Nucleus accumbens (tissue), 56 donors: ENCODE data around the gene HEATR5B.
"Not testable (repeated sequence)": the region's sequence is repeated elsewhere in the genome, so short reads cannot be mapped to it uniquely, and the experiment has no call there.

ENCODE experiments used
- DNase-seq, 56 donors: peaks; one replicate each; lab custom pipeline; 2025; lab: John Stamatoyannopoulos, UW

The HEATR5B gene

DNA sequence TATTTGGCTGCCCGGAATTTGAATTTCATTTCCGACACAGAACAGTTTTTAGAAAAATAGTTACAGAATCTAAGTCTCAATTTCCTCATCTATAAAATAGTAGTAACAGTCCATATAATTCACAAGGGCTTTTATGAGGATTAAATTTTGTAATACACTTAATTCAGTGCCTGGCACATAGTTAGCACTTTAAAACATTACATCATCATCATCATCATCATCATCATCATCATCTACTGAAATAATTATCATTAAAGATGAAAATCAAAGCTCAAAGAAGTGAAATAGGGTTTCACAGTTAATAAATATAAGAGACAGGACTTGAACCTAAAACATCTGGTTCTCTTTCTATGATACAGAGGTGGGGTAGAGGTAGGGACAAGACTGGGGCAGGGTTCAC lies 13.2 kb downstream of the HEATR5B start:
- DNase-seq: no peak

DNA sequence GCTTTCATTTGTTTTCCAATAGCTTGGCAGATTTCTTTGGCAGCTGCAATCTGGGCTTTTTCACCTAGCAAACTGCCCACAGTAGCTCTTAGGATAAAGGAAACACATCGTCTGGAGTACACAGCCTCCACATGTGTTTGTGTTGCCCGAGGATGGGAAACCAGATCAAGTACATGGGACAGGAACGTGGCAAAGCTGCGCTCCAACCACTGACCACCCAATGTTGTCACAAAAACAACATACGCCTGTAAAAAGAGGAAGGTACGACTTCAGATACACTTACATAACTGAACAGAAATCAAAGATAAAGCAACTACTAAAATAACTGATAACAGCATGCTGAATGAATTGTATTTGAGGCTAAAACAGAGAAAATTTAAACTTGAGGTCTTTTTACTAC lies 15.5 kb downstream of the HEATR5B start:
- DNase-seq: peak in 6 of 56 donors; percentile 1 to 6 (median 2)

DNA sequence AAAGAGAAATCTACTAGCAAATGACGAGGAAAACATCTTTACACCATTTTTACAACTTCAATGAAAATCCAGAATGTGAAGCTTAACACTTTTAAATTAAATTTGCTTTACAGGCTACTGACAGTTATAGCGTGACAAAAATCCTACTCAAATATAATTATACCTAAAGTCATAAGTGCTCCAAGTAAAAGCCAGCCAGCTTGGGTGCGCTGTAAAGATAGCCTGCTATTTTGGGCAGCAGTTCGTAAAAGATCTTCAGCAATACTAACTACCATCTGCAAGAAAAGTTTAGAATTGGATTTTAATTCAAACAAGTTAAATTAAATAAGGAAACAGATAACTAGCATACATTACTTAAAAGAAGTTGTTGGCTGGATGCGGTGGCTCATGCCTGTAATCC lies 22.4 kb downstream of the HEATR5B start:
- no peak for DNase-seq

DNA sequence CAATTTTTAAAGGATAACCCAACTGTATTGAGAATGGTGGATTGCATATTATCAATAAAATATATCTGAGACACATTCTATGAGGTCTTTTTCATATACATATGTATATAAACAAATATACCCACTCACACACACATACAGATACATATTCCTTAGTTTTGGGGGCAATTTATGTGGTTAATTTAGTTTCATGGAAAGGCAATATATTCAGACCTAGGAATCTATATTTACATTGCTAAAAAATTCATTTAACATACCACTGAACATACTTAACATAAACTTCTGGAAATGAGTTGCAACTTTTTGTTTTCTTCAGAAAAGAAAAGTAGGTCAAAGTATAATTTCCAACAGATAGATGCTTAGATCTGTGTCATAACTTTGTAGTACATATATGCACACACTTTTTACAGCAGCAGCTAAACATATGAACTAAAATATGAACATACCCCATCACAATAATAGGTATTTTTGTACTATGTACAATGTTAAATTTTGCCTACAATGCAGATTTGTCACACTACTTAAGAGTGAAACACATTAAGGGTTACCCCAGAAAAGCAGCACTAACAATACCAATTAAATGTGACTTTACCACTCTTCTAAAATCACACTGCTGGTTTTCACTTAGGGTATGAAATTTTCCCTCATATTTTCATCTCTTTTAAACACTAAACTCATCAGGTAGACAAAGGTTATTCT lies 23.0 kb downstream of the HEATR5B start:
- no peak for DNase-seq

DNA sequence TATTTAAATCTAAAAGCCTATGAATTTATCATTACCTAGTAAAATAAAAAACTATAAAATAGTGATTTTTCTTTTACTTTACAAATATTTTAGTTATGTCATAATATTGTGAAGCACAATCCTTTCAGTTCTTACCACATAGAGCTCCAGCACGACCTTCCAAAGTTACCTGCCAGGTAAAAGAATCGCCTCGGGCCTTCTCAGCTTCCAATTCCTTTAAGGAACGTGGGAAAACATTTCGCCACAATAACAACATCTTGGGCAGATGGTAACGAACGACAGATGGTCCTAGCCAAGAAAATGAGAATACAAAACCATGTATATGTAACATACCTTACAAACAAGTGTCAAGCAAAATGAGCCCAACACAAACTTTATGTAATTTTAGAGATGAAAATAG lies 23.7 kb downstream of the HEATR5B start:
- no peak for DNase-seq

DNA sequence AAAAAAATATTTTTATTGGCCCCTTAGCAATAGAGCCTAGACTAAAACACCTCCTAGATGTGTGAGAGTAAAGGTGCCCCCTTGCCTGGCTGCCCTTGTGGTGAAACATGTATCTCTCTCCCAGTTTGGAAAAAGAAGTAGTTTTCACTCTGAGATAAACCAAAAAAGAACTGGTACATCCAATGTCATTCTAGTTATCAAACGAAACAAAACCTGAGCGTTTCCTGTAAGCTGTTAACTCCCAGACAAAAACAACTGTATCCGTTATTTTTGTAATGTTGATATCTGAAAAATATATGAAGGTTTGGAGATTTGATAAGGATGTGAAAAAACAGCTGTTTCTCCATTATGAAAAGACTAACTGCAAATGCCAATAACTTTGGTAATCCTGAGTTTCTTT lies 24.3 kb downstream of the HEATR5B start:
- DNase-seq: no peak

DNA sequence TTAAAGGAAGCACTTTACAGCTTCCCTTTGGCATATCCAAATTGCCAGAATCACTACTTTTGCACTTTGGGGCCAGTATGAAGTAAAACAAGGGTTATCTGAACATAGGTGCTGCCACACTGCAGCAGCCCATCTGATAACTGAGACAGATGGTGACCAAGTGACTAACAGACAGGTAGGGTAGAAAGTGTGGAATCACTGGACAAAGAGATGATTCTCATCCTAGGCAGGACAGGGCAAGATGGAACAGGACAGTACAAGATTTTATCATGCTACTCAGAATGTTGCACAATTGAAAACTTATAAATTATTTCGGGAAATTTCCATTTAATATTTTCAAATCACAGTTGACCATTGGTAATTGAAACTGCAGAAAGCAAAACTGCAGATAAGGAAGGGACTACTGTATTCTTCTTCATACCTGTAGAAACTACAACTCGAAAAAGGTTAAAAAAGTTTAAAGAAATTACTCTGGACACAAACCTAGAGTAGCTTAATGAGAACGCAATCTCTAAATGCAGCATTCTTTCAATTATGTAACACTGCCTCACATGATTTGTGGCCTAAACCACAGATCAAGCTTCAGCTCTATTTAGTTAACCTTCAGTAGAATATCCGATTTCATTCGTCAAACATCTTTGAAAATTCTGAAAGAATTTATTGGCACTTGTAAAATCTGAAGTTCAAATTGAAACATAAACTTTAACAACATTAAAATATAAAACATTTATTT lies 31.4 kb downstream of the HEATR5B start:
- no peak for DNase-seq

DNA sequence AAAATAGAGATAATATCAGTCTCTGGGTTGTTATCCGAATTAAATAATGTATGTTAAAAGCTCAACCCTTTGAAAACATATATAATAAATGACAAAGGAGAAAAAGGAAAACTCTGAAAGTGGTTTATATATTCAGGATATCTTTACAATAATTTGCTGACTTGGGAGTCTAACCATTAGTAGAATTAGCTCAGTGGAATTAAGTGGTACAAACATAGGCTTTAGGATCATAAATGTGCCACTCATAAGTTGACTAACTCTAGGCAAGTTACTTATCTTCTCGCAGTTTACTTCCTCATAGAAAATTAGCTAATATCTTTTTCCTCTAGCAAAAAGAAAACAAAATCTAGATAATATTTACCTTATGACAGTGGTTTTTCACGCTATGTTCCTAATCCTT lies 44.6 kb downstream of the HEATR5B start:
- no peak for DNase-seq

DNA sequence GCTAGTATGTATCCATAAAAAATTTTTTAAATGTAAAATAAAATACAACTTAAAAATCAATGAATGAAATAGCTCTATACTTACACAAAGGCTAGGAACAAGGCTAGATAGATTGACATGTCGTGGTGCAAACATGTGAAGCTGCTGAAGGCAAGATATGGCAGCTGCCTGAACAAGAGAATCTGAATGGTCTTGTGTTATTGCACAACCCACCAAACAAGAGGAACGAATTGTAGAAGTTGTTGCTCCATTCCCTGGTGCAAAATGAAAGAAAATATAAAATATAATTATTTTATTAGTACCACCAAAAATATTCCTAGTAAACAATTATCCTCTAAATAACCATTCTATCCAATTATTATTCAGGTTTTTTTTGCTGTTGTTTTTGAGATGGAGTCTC lies 46.4 kb downstream of the HEATR5B start:
- no peak for DNase-seq

DNA sequence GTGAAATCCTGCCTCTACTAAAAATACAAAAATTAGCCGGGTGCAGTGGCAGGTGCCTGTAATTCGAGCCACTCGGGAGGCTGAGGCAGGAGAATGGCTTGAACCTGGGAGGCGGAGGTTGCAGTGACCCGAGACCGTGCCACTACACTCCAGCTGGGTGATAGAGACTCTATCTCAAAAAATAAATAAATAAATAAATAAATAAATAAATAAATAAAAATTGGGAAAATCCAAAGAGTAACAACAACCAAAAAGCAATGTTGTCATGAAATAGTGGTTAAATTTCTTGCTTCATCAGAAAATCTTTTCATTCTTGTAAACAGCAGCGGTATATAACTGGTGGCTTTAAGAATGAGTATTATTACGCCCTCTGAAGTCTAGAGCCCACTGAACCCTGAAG lies 54.4 kb downstream of the HEATR5B start:
- DNase-seq: no peak

DNA sequence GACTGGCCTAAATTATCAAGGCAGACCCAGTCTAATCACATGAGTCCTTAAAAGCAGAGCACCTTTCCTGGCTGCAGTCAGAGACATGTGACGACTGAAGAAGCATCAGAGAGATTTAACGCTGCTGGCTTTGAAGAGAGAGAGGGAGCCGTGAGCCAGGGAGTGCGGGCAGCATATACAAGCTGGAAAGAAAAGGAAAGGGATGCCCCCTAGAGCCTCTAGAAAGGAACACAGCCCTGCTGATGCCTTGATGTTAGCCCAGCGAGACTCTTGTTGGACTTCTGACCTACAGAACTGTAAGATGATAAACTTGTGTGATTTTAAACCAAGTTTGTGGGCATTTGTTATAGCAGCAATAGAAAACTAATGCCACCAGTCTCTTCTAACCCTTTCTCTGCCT lies 58.1 kb downstream of the HEATR5B start:
- no peak for DNase-seq

DNA sequence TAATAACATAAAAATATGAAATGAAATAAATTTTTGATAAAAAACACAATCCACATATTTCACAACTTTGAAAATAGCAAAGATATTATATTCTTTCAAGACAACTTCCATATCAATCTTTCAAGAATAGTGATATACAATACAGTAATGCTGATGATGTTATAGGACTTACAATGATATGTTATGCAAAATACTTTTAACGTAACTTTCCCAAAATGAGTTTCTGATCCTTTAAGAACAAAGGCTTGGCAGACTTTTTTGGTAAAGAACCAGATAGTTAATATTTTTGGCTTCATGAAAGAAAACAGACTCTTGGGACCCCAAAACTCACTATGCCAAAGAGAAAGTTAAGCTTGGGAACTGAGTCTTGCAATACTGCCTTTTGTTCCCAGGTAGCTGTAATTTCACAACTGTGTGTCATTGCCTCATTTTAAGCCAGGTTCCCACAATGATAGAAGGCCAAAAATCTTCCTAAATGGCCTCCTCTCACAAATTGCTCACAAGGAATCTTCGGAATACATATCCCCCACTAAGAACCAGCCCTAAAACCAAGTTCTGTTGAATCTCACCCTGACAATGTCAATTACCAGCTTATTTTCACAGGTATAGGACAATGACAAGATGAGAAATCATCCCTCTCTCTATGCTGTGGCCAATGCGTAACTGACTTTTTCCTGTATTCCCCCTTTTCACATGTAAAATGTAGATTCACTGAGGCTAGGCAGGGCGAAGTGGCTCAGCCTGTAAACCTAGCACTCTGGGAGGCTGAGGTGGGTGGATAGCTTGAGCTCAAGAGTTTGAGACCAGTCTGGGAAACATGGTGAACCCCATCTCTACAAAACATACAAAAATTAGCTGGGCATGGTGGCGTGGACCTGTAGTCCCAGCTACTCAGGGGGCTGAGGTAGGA lies 63.0 kb downstream of the HEATR5B start:
- DNase-seq: no peak

DNA sequence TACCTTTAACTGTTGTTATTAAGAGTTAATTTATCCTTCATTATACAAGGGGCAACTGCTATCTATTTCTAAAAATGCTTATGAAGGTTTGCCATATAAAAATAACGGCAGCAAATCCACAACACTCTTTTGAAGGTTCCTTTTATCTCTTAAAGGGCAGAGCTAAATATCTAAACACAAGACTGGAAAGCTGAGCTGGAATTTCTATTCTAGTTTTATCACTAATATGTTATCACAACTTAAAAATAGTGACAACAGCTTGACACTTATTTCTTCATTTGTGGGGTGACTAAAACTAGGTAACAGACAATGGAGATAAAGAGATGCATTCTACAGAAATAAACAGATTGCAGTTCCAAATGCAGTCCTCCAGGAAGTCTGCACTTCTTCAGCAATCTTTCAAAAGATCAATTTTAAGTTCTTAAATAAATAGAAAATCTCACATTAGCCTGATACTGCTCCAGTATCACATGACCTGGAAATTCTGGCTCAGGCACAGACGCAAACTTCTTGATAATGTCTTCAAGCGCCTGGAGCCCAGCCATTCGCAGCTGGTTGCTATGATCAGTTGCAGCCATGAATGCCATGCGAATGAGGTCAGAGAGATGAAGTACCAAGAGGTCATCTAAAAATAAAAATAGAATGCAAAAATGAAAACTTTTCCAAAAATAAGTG lies 63.8 kb downstream of the HEATR5B start:
- peak in 2 of 56 donors; percentile 3 to 20 for DNase-seq

DNA sequence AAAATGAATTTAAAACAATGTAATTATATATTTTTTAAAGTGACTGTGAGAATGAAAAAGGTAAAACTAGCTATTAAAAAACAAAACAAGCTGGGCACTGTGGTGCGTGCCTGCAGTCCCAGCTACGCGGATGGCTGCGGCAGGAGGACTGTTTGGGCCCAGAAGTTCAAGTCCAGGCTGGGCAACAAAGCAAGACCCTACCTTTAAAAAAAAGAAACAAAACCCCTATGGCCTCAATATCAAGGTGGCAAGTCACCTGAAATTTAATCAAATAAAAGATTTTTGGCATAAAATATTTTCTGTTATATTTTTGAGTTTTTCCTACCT lies 70.9 kb downstream of the HEATR5B start:
- DNase-seq: no peak

DNA sequence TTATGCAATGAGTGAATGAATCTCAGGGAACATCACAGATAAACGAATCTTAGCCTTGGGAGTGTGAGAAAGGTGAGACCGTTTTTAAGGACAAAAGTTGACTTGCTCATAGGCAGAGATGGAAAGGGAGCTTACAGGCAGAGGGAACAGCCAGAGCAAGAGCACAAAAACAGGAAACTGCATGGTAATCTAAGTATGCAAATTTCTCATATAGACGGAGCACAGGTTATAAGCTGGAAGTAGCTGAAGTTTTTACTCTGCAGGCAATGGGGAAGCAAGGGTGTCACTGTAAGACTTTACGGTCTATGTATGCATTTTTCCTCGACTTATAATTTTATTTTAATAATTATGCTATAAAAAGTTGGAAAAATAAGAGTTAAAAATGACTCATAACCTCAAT lies 73.0 kb downstream of the HEATR5B start:
- DNase-seq: no peak

DNA sequence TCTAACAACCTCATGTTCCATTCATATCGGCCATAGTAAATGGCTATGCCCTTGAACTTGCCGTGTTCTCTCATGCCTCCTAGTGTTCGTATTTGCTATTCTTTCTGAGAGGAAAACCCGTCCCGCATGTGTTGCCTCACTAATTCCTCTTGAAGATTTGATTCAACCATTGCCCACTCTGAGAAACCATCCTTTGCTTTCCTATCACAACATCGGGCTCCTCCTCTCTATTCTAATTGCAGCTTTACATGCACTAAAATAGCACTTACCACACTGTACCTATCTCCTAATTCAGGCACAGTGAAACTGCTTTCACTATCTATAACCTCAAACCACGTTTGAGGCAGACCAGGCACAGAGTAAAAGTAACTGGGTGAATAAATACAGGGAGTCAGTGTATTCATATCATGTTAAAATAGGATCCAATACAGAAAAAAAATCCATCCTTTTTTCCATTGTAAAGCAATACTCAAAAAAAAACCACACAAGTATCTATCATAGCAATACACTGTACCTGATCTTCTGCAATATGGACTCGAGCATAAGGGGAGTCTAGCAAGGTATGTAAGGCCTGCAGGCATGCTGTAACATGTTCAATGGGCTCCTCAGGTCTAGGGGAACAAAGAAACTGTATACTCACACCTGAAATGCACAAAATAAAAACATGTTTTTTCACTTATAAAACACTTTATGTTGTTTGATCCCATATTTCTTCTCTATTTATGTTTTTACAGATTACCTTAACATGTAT lies 78.9 kb downstream of the HEATR5B start:
- DNase-seq: peak in 2 of 56 donors; percentile 3 to 19

DNA sequence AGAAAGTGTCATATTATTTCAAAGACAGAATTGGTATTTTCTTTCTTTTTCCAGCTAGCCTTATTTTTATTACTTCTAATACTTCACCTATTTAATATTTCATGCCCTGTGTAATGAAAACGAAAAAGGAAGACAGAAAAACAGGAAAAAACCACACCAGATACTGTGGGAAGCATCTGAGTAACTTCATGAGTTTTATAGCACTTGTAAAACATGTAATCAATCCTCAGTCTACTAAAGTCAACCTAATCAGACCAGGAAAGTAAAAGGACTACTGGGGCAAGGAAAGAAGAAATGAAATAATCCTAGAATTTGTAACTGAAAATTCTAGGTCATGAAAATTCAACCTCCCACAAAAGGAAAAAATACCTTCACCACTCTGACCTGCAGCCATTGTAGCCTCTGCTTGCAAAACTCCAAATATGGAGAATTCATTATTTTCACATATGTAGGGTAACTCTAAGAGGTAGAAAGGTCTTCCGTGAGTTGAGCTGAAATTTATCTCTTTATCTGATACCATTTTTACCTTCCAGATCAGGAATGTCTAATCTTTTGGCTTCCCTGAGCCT lies 83.1 kb downstream of the HEATR5B start:
- no peak for DNase-seq

DNA sequence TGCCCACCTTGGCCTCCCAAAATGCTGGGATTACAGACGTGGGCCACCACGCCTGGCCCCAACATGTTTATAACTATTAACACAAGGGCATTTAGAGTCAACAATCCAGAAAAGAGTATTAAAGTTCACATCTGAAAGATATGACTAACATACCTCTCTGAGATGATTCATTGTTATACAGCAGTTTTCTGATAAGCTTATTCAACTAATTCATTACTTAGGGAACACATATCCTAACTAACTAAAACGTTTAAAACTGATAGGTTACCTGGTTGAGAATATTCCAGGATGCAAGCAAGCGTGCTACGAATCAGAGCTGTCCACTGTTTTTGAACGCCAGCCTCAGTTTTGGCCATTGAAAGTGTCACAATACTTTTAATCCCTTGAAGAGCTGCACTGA lies 83.9 kb downstream of the HEATR5B start:
- no peak for DNase-seq

DNA sequence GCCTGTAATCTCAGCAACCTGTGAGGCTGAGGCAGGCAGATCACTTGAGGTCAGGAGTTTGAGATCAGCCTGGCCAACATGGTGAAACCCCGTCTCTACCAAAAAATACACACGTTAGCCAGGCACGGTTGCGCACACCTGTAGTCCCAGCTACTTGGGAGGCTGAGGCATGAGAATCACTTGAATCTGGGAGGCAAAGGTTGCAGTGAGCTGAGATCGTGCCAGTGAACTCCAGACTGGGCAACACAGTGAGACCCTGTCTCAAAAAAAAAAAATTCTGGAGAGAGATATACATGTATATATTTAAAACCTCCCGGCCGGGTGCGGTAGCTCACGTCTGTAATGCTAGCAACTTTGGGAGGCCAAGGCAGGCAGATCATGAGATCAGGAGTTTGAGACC lies 84.8 kb downstream of the HEATR5B start:
- DNase-seq: not testable (repeated sequence)
